ENCODE results near the gene C22orf42.
"Not testable (repeated sequence)": the region's sequence is repeated elsewhere in the genome, so short reads cannot be mapped to it uniquely, and the experiment has no call there.

- not testable (repeated sequence) for TF ChIP-seq CTCF (IDR thresholded peaks at IDR 0.05 in 8 of 11, conservative IDR thresholded peaks at IDR 0.05 in 3 of 11); POLR2AphosphoS5 (IDR thresholded peaks at IDR 0.05)
Measured at GRCh38 chr22:32136881-32137280, 22.2 kb downstream of the C22orf42 start.

All from spleen (tissue), 7 donors.